Left ventricle myocardium superior (tissue), 1 donor: ENCODE data around the gene ATP8B1. TPM values are rescaled to one million over a fixed set of nuclear protein-coding genes. Genes with fewer than 3 reads are reported as not detected.
"Not testable (repeated sequence)": the region's sequence is repeated elsewhere in the genome, so short reads cannot be mapped to it uniquely, and the experiment has no call there.

ENCODE experiments used
- ATAC-seq: fragments of 200-7000 bp; cut with Tn5 transposase; one replicate; pipeline ENCODE4 v1.9.1; 2020; ENCODE audit warnings: mild to moderate bottlenecking, moderate library complexity
- DNase-seq: peaks from one replicate; pipeline ENCODE4 v3.0.0-alpha.2; 2020
- intact Hi-C: fragments of 100-400 bp; cut with micrococcal nuclease; formaldehyde crosslinking; loops from one replicate; pipeline ENCODE4 v1.11.0; 2022
- total RNA-seq: library from RNA; stranded (reverse); fragmentation: NEBNext Ultra II Directional; extraction: Animal tissue kit (Norgen Biotek cat#: 25700); gene quantifications from one replicate; pipeline ENCODE4 v1.2.1, GENCODE V29; 2021
- donor health status: DM: no; HTN: yes; CAD: no; lungs with severe emphysema.

The ATP8B1 gene
- total RNA-seq, 1 donor from 2014 or later, result 4.0 TPM

DNA sequence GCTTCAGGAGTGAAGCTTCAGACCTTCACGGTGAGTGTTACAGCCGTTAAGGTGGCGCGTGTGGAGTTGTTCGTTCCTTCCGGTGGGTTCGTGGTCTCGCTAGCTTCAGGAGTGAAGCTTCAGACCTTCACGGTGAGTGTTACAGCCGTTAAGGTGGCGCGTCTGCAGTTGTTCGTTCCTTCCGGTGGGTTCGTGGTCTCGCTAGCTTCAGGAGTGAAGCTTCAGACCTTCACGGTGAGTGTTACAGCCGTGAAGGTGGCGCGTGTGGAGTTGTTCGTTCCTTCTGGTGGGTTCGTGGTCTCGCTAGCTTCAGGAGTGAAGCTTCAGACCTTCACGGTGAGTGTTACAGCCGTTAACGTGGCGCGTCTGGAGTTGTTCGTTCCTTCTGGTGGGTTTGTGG lies 160.7 kb downstream of the ATP8B1 start:
- intact Hi-C loops, DNase-seq, ATAC-seq: not testable (repeated sequence)

GRCh38 chr18:57640749-57641148 lies 162.4 kb downstream of the ATP8B1 start:
- no peak for ATAC-seq
- no peak for DNase-seq
- intact Hi-C loops, result no loop called here

GRCh38 chr18:57640236-57640635 lies 162.9 kb downstream of the ATP8B1 start:
- no peak for ATAC-seq
- DNase-seq, result no peak
- intact Hi-C loops, result no loop called here

- no peak for DNase-seq
- ATAC-seq, result peak; percentile 51
- intact Hi-C loops, result no loop called here
Measured at GRCh38 chr18:57635003-57635822, 167.9 kb downstream of the ATP8B1 start.

DNA sequence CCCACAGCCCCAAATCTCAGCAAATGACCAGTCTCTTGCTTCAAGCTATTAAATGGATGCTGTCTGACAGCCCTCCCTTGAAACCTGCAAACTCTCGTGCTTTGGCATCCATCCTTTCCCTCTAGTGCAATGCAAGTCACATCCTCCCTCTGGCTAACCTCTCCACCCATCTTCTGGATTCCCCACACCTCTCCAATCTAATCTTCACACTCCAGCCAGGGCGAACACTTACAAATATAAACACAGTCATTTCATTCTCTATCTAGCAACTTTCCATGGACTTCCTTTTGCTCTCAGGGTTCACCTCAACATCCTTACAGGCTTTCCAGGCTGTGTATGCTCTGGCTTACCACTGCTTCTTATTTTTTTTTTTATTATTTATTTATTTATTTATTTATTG lies 171.4 kb downstream of the ATP8B1 start:
- ATAC-seq, result no peak
- intact Hi-C loops, result no loop called here
- DNase-seq, result no peak

- ATAC-seq (no peak), DNase-seq (no peak)
- intact Hi-C loops, result no loop called here
Measured at GRCh38 chr18:57630754-57631595, 172.1 kb downstream of the ATP8B1 start.

- peak; percentile 99 for ATAC-seq
- DNase-seq, result peak; percentile 98
- intact Hi-C loops, result no loop called here
Measured at GRCh38 chr18:57630002-57630753, 172.9 kb downstream of the ATP8B1 start.

DNA sequence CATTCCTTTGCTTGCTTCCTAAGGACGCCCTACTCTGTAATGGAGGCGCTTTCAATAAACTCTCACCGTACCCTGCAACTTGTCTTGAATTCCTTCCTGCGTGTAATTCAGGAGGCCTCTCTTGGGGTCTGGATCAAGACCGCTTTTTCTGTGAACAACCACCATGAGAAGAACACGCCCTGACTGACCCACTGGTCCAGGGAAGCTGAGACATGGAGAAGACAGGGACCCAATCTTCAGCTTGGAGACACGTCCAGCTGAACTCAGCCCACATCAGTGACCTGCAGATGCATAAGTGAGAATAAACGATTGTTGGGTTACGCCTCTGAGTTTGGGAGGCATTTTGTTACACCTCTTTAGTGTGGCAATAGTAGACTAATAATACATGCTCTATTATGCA lies 173.7 kb downstream of the ATP8B1 start:
- DNase-seq (no peak), ATAC-seq (no peak)
- intact Hi-C loops, result no loop called here

DNA sequence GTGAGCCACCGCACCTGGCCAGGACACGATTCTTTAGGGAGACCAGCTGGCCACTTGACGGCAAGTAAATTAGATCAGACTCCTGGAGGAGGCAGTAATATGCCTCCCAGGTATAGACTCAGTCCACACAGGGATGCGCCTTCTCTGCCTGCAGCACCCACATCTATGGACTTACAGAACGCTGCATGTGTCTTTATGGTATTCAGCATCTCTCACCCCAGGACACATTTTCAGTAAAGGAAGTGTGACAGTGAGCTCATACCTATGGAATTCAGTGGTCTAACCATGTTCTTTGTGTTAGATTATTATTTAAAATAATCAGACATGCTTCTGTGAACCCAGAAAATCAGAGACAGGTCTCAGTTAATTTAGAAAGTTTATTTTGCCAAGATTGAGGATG lies 175.6 kb downstream of the ATP8B1 start:
- DNase-seq, result no peak
- intact Hi-C loops, result no loop called here
- no peak for ATAC-seq

DNA sequence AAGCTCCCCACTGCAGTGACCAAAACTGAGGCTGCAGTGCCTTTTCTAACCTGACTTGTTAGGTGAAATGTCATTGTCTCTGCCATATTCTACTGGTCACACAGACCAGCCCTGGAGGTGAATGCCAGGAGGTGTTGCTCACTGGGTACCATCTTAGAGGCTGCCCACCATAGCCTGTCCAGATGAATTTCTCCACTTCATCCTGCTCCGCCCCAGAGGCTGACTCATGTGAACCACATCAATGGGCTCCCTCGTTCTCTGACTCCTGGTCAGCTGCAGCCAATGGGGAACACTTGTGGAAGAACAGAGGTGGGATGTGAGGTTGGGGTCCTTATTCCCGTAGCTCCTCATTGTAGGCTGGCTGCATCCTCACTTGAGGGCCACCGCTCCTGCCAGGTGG lies 178.1 kb downstream of the ATP8B1 start:
- ATAC-seq, result no peak
- intact Hi-C loops, result no loop called here
- no peak for DNase-seq

- DNase-seq, result no peak
- intact Hi-C loops, result no loop called here
- ATAC-seq, result peak; percentile 47
Measured at GRCh38 chr18:57621246-57621604, 181.9 kb downstream of the ATP8B1 start.

GRCh38 chr18:57619876-57620275 lies 183.2 kb downstream of the ATP8B1 start:
- no peak for DNase-seq

GRCh38 chr18:57618910-57619309 lies 184.2 kb downstream of the ATP8B1 start:
- DNase-seq (no peak), ATAC-seq (no peak)
- intact Hi-C loops, result no loop called here

More at GRCh38 chr18:57619876-57620275, 183.2 kb downstream of the ATP8B1 start:
- intact Hi-C loops, result no loop called here
- no peak for ATAC-seq

- no peak for DNase-seq
- ATAC-seq, result no peak
- intact Hi-C loops, result no loop called here
Measured at GRCh38 chr18:57603871-57604270, 199.2 kb downstream of the ATP8B1 start.

Other genes starting within 250 kb of the ATP8B1 start
- 36.6 TPM for gene FECH, start 216.6 kb downstream of the ATP8B1 start, total RNA-seq
- 107 TPM for gene NARS1, start 181.5 kb downstream of the ATP8B1 start, total RNA-seq
- 67.4 TPM for gene NEDD4L, start 240.9 kb upstream of the ATP8B1 start, total RNA-seq